ENCODE results near the gene ZDHHC3.

The ZDHHC3 gene

GRCh38 chr3:44883999-44884431 lies 92.0 kb downstream of the ZDHHC3 start:
- no peak overlapping the region for H3K27ac Mint-ChIP-seq
- no peak overlapping the region for H3K4me3 Mint-ChIP-seq
- DNase-seq = no peak
- H3K36me3 Mint-ChIP-seq (ENCODE audit: insufficient read depth) = no peaks in the 10 kb centered on the region
- no peaks in the 10 kb centered on the region for H3K9me3 Mint-ChIP-seq
- peaks cover 29 to 57% of the 10 kb centered on the region in 2 donors for H3K27me3 Mint-ChIP-seq
- ATAC-seq (replicated peaks) = no peak
- no peaks in the 10 kb centered on the region for H3K4me1 Mint-ChIP-seq (ENCODE audit: low read depth in 2 of 2)

- DNase-seq (no peak), ATAC-seq (replicated peaks) (no peak)
- Mint-ChIP-seq H3K9me3 (no peaks in the 10 kb centered on the region), H3K27ac (no peak overlapping the region), H3K27me3 (peaks cover 29 to 57% of the 10 kb centered on the region in 2 donors), H3K4me1 (ENCODE audit: low read depth in 2 of 2) (no peaks in the 10 kb centered on the region), H3K36me3 (ENCODE audit: insufficient read depth) (no peaks in the 10 kb centered on the region), H3K4me3 (no peak overlapping the region)
Observed at GRCh38 chr3:44883213-44883955, 92.6 kb downstream of the ZDHHC3 start.

- no peaks in the 10 kb centered on the region for H3K9me3 Mint-ChIP-seq
- ATAC-seq (replicated peaks) (no peak), DNase-seq (no peak)
- no peaks in the 10 kb centered on the region for H3K36me3 Mint-ChIP-seq (ENCODE audit: insufficient read depth)
- H3K4me3 Mint-ChIP-seq = no peak overlapping the region
- no peak overlapping the region for H3K27ac Mint-ChIP-seq
- H3K27me3 Mint-ChIP-seq = peaks cover 7 to 36% of the 10 kb centered on the region in 2 donors
- no peaks in the 10 kb centered on the region for H3K4me1 Mint-ChIP-seq (ENCODE audit: low read depth in 2 of 2)
Observed at GRCh38 chr3:44880284-44880683, 95.7 kb downstream of the ZDHHC3 start.

GRCh38 chr3:44877333-44877732 lies 98.6 kb downstream of the ZDHHC3 start:
- ATAC-seq (replicated peaks) = no peak
- Mint-ChIP-seq H3K9me3 (no peaks in the 10 kb centered on the region), H3K4me1 (ENCODE audit: low read depth in 2 of 2) (no peaks in the 10 kb centered on the region), H3K27ac (no peak overlapping the region), H3K27me3 (peaks cover 1 to 10% of the 10 kb centered on the region in 2 donors), H3K4me3 (no peak overlapping the region), H3K36me3 (ENCODE audit: insufficient read depth) (no peaks in the 10 kb centered on the region)
- DNase-seq = no peak

- no peaks in the 10 kb centered on the region for H3K4me1 Mint-ChIP-seq (ENCODE audit: low read depth in 2 of 2)
- no peak overlapping the region for H3K27ac Mint-ChIP-seq
- no peak for ATAC-seq (replicated peaks)
- no peaks in the 10 kb centered on the region for H3K36me3 Mint-ChIP-seq (ENCODE audit: insufficient read depth)
- peaks cover 0 to 7% of the 10 kb centered on the region in 2 donors for H3K27me3 Mint-ChIP-seq
- no peak overlapping the region for H3K4me3 Mint-ChIP-seq
- H3K9me3 Mint-ChIP-seq = no peaks in the 10 kb centered on the region
- no peak for DNase-seq
Observed at GRCh38 chr3:44875596-44875995, 100.4 kb downstream of the ZDHHC3 start.

Data from effector memory CD8-positive, alpha-beta T cell (primary cell).